Measurements from ENCODE around the gene COBLL1. TPM values are rescaled to one million over a fixed set of nuclear protein-coding genes. Genes with fewer than 3 reads are reported as not detected.

Gene COBLL1
- total RNA-seq, 1 donor from 2014 or later = 110 TPM

GRCh38 chr2:164882276-164882675, 40.7 kb upstream of the COBLL1 start:
- Mint-ChIP-seq H3K9me3 (peaks cover 5% of the 10 kb centered on the region), H3K27ac (peak overlapping the region; percentile 76), H3K36me3 (no peaks in the 10 kb centered on the region), H3K27me3 (ENCODE audit: low read depth) (no peaks in the 10 kb centered on the region), H3K4me1 (peaks cover 36% of the 10 kb centered on the region), H3K4me3 (no peak overlapping the region)
- no peak for DNase-seq (ENCODE audit: low spot score in 2 of 2, unreplicated experiment in 2 of 2)
- TF ChIP-seq CTCF (IDR thresholded peaks at IDR 0.05; ENCODE audit: unreplicated experiment) = no peak

GRCh38 chr2:164881524-164881923, 39.9 kb upstream of the COBLL1 start:
- H3K27ac Mint-ChIP-seq = peak overlapping the region; percentile 76
- H3K4me3 Mint-ChIP-seq = no peak overlapping the region
- H3K36me3 Mint-ChIP-seq = no peaks in the 10 kb centered on the region
- no peak for DNase-seq (ENCODE audit: low spot score in 2 of 2, unreplicated experiment in 2 of 2)
- peaks cover 5% of the 10 kb centered on the region for H3K9me3 Mint-ChIP-seq
- TF ChIP-seq CTCF (IDR thresholded peaks at IDR 0.05; ENCODE audit: unreplicated experiment) = no peak
- no peaks in the 10 kb centered on the region for H3K27me3 Mint-ChIP-seq (ENCODE audit: low read depth)
- peaks cover 42% of the 10 kb centered on the region for H3K4me1 Mint-ChIP-seq

- Mint-ChIP-seq H3K27me3 (ENCODE audit: low read depth) (no peaks in the 10 kb centered on the region), H3K36me3 (no peaks in the 10 kb centered on the region), H3K4me3 (no peak overlapping the region), H3K4me1 (peaks cover 43% of the 10 kb centered on the region), H3K9me3 (peaks cover 5% of the 10 kb centered on the region), H3K27ac (peak overlapping the region; percentile 66)
- TF ChIP-seq CTCF (IDR thresholded peaks at IDR 0.05; ENCODE audit: unreplicated experiment) = no peak
- no peak for DNase-seq (ENCODE audit: low spot score in 2 of 2, unreplicated experiment in 2 of 2)
Observed at GRCh38 chr2:164879901-164880535, 38.4 kb upstream of the COBLL1 start.

GRCh38 chr2:164877927-164878326, 36.3 kb upstream of the COBLL1 start:
- no peak overlapping the region for H3K4me3 Mint-ChIP-seq
- no peaks in the 10 kb centered on the region for H3K27me3 Mint-ChIP-seq (ENCODE audit: low read depth)
- H3K27ac Mint-ChIP-seq = no peak overlapping the region
- H3K4me1 Mint-ChIP-seq = peaks cover 46% of the 10 kb centered on the region
- H3K36me3 Mint-ChIP-seq = no peaks in the 10 kb centered on the region
- no peak for DNase-seq (ENCODE audit: low spot score in 2 of 2, unreplicated experiment in 2 of 2)
- H3K9me3 Mint-ChIP-seq = peaks cover 7% of the 10 kb centered on the region
- TF ChIP-seq CTCF (IDR thresholded peaks at IDR 0.05; ENCODE audit: unreplicated experiment) = no peak

GRCh38 chr2:164877169-164877568, 35.5 kb upstream of the COBLL1 start:
- Mint-ChIP-seq H3K36me3 (no peaks in the 10 kb centered on the region), H3K9me3 (peaks cover 7% of the 10 kb centered on the region), H3K27me3 (ENCODE audit: low read depth) (no peaks in the 10 kb centered on the region), H3K27ac (no peak overlapping the region), H3K4me3 (no peak overlapping the region), H3K4me1 (peaks cover 44% of the 10 kb centered on the region)
- TF ChIP-seq CTCF (IDR thresholded peaks at IDR 0.05; ENCODE audit: unreplicated experiment) = no peak
- DNase-seq (ENCODE audit: low spot score in 2 of 2, unreplicated experiment in 2 of 2) = no peak
